ENCODE results near the gene C2CD3. TPM values are rescaled to one million over a fixed set of nuclear protein-coding genes. Genes with fewer than 3 reads are reported as not detected.
"Not testable (repeated sequence)": the region's sequence is repeated elsewhere in the genome, so short reads cannot be mapped to it uniquely, and the experiment has no call there.

The C2CD3 gene
- total RNA-seq, 1 experiment from 2014 or later: 61.9 TPM

DNA sequence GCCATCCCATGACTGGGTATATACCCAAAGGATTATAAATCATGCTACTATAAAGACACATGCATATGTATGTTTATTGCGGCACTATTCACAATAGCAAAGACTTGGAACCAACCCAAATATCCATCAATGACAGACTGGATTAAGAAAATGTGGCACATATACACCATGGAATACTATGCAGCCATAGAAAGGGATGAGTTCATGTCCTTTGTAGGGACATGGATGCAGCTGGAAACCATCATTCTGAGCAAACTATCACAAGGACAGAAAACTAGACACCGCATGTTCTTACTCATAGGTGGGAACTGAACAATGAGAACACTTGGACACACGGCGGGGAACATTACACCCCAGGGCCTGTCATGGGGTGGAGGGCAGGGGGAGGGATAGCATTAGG, 86.9 kb downstream of the C2CD3 start:
- DNase-seq (ENCODE audit: low spot score); in situ Hi-C loops (cut with HindIII; ENCODE audit: low sequenced_read_pairs): not testable (repeated sequence)

DNA sequence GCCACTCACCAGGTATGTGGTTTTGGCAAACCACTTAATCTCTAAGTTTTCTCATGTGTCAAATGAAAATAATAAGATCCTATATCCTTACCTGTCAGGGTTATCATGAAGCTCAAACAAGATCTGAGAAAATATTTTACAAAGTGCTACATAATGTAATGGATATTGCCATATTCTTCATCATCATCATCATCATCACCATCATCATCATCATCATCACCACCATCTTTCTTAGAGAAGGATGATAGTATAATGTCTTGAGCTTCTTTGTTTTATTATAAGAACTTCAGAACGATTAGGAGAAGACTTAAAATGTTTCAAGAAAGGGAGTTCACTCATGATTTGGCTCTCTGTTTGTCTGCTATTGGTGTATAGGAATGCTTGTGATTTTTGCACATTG, 89.4 kb downstream of the C2CD3 start:
- in situ Hi-C loops (cut with HindIII; ENCODE audit: low sequenced_read_pairs): no loop called here

DNA sequence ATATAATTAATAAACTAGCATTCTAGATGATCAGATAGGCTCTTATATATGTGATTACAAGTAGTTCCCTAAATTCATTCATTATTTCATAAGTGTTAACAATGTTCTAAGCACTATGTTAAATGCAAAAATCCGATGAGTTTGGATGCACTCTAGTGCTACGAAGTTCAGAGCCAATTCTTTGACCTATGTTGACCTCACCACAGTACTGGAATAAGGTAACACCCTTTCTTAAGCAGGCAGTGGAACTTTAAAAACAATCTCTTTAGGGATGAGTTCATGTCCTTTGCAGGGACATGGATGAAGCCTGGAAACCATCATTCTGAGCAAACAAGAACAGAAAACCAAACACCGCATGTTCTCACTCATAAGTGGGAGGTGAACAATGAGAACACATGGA, 93.6 kb downstream of the C2CD3 start:
- in situ Hi-C loops (cut with HindIII; ENCODE audit: low sequenced_read_pairs): no loop called here
- no peak for DNase-seq (ENCODE audit: low spot score)

More for the DNA sequence above, 89.4 kb downstream of the C2CD3 start:
- no peak for DNase-seq (ENCODE audit: low spot score)

DNA sequence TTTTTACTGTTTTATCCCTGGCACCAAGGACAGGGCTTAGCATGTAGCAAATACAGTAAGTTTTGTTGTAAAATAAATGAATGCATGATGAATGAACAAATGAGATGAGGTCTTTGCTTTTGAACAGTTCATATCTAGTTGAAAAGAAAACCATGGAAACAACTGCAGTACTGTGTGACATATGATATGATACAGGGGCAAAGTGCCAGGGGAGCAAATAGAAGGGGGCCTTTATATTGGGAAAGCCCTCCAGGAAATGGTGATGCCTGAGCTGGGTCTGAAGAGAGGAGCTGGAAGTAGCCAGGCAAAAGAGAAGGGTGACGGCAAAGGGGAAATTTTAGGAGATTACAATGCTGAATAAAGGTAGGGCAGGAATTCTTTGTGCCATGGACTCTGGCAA, 98.1 kb downstream of the C2CD3 start:
- in situ Hi-C loops (cut with HindIII; ENCODE audit: low sequenced_read_pairs): no loop called here
- no peak for DNase-seq (ENCODE audit: low spot score)

DNA sequence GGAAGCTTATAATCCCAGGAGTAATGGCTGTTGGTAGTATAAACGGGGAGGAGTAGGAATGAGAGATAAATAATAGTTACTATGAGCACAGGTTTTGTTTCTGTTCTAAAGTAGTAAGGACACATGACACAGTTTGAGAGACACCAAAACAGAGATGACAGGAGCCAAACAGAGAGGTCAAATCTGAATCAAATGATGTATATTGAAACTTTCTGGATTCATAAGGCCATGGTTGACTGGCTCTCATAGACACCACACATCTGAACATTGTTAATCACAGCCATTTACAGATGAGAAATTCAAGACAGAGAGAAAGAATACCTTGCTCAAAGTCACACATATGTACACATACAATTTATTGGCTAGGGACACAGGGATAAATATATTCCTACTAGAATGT, 98.5 kb downstream of the C2CD3 start:
- in situ Hi-C loops (cut with HindIII; ENCODE audit: low sequenced_read_pairs): no loop called here
- DNase-seq (ENCODE audit: low spot score): no peak

DNA sequence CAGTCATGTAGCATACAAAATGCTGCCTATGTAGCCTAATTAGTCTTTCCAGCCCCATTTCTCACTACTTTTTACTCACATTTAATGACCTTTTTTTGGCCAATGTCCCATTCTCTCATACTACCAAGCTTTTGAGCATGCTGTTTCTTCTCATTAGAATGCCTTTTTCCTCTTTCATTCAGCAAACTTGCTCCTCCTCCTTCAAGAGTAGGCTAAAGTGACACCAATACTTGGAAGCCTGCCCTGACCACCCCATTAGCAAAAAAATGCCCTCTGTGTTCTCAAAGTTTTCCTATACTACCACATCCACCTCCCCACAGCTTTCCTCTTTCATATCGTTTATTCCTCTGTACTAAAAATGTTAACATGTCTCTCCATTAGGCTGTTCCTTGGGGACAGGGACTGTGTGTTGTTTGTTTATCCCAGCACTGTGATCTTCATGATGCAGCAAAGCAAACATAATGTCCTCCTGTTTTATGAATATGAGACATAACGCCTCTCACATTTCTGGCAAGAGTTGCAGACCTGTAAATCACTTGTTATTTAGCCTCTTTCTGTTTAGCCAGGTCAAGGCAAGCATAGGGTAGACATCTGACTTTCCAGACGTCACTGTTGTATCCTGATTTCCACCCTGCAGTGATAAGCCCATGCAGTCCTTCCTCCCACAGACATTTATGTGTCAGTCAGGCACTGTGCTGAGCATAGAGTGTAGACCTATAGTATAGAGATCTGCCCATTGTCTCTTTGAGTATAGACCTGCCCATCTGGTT, 99.9 kb downstream of the C2CD3 start:
- no peak for DNase-seq (ENCODE audit: low spot score)

DNA sequence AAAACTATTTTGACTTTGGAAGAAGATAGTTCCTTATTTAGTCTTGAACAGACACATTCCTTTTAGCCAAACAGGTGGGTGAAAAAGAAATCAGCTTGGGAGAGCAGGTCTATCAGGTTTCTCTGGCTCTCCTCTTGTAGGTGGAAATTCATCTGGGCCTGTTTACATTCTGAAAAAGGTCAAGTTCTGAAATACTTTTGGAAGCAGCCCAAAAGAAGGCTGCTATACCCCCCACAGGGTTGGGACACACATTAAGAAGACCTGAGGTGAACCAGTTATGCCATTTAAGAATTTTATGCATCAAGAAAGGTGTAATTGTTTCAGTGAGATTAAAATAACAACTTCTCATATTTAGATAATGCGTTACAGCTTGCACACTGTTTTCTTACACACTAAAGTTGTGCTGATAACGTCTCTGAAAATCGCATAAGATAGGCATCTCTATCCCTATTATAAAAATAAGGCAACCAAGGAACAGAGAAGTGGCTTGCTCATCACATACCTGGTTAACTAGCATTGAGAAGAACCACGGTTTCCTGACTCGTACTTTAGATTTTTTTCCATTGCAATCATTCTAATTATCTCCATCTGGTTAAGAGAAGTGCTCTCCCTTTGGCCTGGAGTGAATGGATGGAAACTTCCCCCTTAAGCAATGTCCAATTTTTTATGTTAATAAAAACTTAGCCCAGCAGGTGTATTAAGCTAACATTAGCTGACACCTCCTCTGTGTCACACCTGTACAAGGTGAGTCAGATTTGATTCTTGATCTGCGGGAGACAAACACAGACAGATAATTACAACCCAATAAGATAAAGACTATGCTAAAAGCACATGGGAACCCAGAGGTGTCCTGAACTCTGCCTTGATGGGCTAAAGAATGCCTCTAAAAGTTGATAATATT, 101.4 kb downstream of the C2CD3 start:
- in situ Hi-C loops (cut with HindIII; ENCODE audit: low sequenced_read_pairs): no loop called here
- DNase-seq (ENCODE audit: low spot score): no peak

More for the DNA sequence above, 99.9 kb downstream of the C2CD3 start:
- in situ Hi-C loops (cut with HindIII; ENCODE audit: low sequenced_read_pairs): no loop called here

DNA sequence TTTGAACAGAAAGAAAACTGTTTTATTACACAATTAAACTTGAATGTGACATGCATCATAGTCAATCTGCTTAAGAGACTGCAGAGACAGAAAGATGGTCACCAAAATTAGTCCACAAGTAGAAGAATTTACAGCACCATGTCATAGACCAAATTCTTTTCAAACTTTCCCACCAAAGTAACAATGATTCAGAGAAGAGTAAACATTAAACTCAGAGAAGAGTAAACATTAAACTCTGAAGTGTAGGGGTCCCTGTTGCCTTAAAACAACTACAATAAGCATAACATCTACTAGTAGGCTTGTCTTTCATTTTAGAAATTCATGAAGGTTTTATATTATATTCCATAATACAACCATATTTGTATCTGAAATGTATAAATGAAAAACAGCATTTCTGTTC, 104.1 kb downstream of the C2CD3 start:
- in situ Hi-C loops (cut with HindIII; ENCODE audit: low sequenced_read_pairs): not testable (repeated sequence)

DNA sequence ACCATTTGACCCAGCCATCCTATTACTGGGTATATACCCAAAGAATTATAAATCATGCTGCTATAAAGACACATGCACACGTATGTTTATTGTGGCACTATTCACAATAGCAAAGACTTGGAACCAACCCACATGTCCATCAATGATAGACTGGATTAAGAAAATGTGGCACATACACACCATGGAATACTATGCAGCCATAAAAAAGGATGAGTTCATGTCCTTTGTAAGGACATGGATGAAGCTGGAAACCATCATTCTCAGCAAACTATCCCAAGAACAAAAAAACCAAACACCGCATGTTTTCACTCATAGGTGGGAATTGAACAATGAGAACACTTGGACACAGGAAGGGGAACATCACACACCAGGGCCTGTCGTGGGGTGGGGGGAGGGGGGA, 105.3 kb downstream of the C2CD3 start:
- DNase-seq (ENCODE audit: low spot score); in situ Hi-C loops (cut with HindIII; ENCODE audit: low sequenced_read_pairs): not testable (repeated sequence)

More for the DNA sequence above, 104.1 kb downstream of the C2CD3 start:
- not testable (repeated sequence) for DNase-seq (ENCODE audit: low spot score)

DNA sequence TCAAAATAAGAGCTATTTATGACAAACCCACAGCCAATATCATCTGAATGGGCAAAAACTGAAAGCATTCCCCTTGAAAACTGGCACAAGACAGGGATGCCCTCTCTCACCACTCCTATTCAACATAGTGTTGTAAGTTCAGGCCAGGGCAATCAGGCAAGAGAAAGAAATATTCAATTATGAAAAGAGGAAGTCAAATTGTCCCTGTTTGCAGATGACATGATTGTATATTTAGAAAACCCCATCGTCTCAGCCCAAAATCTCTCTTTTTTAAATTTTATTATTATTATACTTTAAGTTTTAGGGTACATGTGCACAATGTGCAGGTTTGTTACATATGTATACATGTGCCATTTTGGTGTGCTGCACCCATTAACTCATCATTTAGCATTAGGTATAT, 107.2 kb downstream of the C2CD3 start:
- DNase-seq (ENCODE audit: low spot score); in situ Hi-C loops (cut with HindIII; ENCODE audit: low sequenced_read_pairs): not testable (repeated sequence)

DNA sequence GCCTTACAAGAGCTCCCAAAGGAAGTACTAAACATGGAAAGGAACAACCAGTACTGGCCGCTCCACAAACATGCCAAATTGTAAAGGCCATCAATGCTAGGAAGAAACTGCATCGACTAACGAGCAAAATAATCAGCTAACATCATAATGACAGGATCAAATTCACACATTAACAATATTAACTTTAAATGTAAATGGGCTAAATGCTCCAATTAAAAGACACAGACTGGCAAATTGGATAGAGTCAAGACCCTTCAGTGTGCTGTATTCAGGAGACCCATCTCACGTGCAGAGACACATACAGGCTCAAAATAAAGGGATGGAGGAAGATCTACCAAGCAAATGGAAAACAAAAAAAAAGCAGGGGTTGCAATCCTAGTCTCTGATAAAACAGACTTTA, 109.2 kb downstream of the C2CD3 start:
- in situ Hi-C loops (cut with HindIII; ENCODE audit: low sequenced_read_pairs): not testable (repeated sequence)

DNA sequence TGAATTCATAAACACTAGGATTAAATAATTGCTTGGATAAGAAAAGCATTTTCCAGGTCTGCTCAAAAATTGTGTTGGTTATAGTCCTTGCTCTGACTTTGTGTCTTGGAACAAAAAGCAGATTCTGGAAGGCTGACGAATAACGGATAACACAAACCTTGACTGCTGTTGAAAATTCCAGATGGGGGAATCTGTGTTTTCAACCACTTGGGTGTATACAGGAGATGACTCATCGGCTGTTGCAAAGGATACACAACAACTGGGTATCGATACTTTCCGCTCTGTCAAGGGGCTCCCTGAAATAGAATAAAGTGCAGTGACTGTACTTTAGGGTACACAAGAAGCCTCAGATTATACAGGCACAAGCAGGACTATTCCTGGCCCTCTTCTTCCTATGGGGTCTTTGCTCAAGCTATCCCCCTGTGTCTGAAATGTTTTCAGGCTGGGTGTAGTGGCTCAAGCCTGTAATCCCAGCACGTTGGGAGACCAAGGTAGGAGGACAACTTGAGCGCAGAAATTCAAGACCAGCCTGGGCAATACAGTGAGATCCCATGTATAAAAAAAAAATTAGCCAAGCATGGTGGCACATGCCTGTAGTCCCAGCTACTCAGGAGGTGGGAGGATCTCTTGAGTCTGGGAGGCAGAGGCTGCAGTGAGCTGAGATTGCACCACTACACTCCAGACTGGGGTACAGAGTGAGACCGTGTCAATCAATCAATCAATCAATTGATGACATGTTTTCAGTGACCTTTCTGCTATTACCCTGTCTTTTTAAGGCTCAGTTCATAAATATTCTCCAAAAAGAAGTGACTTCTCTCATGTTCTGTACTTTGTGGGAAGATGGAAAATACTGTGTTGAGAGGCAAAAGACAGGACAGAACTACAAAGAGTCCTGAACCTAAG, 113.3 kb downstream of the C2CD3 start:
- DNase-seq (ENCODE audit: low spot score): no peak
- in situ Hi-C loops (cut with HindIII; ENCODE audit: low sequenced_read_pairs): no loop called here

More for the DNA sequence above, 109.2 kb downstream of the C2CD3 start:
- not testable (repeated sequence) for DNase-seq (ENCODE audit: low spot score)

DNA sequence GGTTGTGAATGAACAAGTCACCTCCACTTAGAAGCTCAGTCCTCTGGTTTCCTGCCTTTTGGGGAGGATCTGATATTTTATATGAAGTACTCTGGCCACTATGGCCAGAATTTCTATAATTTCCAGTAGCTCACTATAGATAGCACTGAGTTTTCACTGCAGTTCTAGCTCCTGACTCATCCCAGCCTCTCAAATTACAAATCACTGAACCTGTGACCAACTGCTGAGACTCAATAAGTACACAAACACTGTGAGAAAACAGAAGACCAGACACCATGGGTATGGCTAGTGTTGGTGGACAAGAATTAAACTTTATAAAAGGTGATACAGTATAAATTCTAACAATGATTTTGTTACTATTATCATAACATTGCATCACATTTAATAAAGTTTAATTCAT, 114.9 kb downstream of the C2CD3 start:
- in situ Hi-C loops (cut with HindIII; ENCODE audit: low sequenced_read_pairs): no loop called here

DNA sequence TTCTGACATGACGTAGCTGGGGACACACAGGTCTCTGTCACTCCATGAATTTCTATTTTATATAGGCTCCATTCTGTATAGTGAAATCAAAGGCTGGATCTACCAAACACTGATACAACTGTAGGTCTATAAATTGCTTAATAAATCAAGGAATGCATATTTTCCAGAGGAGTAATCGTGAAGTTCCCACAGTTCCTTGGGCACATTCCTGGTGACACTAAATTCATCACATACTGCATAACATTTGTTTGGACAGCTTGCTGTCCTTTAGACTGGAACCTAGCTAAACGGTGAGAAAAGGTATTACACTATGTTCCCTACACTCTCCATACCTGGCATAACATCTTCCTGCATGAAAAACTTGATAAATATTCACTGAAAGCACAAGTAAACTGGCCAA, 120.3 kb downstream of the C2CD3 start:
- in situ Hi-C loops (cut with HindIII; ENCODE audit: low sequenced_read_pairs): no loop called here
- no peak for DNase-seq (ENCODE audit: low spot score)

More for the DNA sequence above, 114.9 kb downstream of the C2CD3 start:
- DNase-seq (ENCODE audit: low spot score): no peak

DNA sequence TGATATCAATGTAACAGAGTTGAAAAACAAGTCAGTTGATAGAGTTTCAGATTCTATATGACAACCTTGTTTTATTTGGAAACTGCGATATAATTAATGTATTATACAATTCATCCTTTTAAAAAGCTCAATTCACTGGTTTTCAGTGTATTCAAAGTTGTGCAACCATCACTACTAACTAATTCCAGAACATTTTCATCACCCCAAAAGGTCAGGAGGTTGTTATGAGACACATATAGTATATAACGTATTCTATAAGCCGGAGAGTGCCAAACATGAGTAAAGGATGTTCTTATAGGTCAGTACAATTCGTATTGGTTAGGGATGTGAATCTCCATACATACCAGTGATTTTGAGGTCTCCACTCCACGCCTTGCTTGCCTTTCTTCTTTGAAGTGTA, 121.8 kb downstream of the C2CD3 start:
- no peak for DNase-seq (ENCODE audit: low spot score)
- in situ Hi-C loops (cut with HindIII; ENCODE audit: low sequenced_read_pairs): no loop called here

DNA sequence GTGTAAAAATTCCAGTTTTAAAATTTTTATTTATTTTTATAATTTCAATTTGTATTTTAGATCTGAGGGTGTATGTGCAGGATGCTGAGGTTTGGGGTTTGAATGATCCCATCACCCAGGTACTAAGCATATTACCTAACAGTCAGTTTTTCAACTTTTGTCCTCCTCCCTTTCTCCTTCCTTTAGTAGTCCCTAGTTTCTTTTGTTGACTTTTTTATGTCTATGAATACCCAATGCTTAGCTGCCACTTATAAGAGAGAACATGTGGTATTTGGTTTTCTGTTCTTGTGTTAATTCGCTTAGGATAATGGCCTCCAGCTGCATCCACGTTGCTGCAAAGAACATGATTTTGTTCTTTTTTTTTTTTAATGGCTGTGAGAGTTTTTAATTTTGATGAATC, 126.3 kb downstream of the C2CD3 start:
- no peak for DNase-seq (ENCODE audit: low spot score)
- in situ Hi-C loops (cut with HindIII; ENCODE audit: low sequenced_read_pairs): no loop called here

DNA sequence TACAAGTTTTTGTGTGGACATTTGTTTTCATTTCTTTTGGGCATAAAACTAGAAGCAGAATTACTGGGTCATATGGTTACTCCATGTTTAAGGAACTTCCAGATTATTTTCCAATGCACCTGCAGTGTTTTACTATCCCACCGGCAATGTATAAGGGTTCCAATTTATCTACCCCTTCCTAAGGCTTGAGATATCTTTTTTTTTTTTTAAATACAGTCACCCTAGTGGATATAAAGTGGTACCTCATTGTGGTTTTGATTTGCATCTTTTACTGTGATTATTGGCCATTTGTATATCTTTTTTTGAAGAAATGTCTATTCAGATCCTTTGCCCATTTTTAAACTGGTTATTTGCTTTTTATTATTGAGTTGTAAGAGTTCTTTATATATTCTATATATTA, 127.4 kb downstream of the C2CD3 start:
- in situ Hi-C loops (cut with HindIII; ENCODE audit: low sequenced_read_pairs): no loop called here

DNA sequence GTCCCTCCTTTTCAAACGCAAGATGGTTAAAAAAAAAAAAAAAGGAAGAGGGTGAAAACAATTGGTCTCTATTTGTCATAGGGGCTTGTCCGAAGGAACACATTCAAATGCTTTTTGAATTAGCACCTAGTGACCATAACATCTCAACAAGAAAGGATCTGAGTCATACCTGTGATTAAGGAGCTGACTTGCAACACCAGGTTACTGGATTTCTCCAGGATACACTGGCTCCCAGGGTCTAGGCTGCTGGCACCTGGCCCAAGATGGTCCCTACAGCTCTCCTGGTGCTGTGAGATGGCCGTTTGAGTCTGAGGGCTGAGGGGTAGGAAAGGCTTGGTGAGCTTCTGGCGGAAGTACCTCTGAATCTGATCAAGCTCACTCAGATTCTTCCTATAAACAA, 133.5 kb downstream of the C2CD3 start:
- in situ Hi-C loops (cut with HindIII; ENCODE audit: low sequenced_read_pairs): no loop called here
- no peak for DNase-seq (ENCODE audit: low spot score)

More for the DNA sequence above, 127.4 kb downstream of the C2CD3 start:
- DNase-seq (ENCODE audit: low spot score): no peak

DNA sequence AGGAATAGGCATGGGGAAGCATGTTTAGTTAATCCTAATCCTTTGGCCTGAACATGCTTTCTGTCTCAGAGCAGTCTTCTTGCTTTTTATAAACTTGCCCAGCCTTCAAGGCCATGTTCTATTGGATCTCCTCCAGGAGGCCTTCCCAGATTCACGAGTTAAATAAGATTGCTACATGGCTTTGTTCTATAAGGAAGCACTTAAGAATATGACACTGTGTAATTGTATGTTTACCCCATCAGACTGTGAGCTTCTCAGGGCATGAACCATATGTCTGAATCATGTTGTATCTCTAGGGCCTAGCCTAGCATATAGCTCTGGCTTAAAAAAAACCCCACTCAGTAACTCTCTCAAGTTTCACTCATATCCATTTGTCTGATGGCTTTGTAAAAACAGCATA, 135.5 kb downstream of the C2CD3 start:
- in situ Hi-C loops (cut with HindIII; ENCODE audit: low sequenced_read_pairs): no loop called here
- DNase-seq (ENCODE audit: low spot score): no peak
